NOMO-1 treated with DMSO at 0.1 percent for 48 hours (cell line): ENCODE measurements around the gene PLXNA3.
A peak's percentile ranks its signal among the peaks of the same experiment; 100 is the strongest.
"Not testable (repeated sequence)": the region's sequence is repeated elsewhere in the genome, so short reads cannot be mapped to it uniquely, and the experiment has no call there.

Source experiments
- DNase-seq: peaks from one replicate; lab custom pipeline; 2025; ENCODE audit not compliant: unreplicated experiment; lab: John Stamatoyannopoulos, UW

Gene PLXNA3

DNA sequence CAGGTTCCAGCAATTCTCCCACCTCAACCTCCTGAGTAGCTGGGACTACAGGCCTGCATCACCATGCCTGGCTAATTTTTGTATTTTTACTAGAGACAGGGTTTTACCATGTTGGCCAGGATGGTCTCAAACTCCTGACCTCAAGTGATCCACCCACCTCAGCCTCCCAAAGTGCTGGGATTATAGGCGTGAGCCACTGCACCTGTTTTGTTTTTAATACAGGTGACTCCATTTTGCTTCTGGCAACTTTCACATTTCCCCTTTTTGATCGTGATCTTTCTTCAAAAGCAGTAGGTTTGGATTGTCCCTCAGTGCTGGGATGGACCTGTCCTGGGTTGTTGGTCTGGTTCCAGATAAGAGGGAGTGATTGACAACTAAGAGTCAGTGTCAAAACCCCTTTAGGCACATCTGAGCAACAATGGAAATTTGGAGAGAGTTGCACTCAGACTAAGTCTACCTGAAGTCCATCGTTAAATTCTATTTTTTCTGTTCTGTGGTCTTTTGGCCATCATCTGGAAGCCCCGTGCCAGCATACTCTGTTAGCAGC lies 38.6 kb downstream of the PLXNA3 start:
- DNase-seq = not testable (repeated sequence)

- DNase-seq = not testable (repeated sequence)
Observed at GRCh38 chrX:154501423-154501822, 43.3 kb downstream of the PLXNA3 start.

DNA sequence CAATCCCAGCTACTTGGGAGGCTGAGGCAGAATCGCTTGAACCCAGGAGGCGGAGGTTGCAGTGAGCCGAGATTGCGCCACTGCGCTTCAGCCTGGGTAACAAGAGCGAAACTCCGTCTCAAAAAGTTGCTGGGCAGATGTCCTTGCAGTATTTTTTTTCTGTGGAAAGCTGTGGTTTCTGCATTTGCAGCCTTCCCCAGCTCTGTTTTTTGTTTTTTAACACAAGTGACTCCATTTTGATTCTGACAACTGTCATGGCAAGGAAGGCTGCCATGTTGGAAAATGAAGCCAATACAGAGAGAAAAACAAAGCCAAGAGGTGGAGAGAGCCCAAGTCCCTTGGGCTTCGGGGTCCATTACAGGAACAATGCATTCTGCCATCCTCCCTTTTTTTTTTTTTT lies 44.0 kb downstream of the PLXNA3 start:
- no peak for DNase-seq

DNA sequence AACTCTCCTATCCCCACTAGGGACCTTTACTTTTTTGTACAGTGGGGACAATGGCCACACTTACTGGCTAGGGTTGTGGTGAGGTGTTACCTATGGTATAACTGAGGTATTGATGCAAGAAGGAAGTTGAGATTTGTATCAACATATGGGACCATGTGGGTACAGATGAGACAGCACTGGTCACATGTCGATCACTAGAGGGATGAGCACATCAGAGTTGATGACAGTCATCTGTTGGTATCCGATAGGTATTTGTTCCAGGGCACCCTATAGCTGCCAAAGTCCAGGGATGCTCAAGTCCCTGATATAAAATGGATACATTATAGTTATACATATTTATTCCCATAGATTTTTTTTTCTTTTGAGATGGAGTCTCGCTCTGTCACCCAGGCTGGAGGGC lies 44.9 kb downstream of the PLXNA3 start:
- DNase-seq = no peak

DNA sequence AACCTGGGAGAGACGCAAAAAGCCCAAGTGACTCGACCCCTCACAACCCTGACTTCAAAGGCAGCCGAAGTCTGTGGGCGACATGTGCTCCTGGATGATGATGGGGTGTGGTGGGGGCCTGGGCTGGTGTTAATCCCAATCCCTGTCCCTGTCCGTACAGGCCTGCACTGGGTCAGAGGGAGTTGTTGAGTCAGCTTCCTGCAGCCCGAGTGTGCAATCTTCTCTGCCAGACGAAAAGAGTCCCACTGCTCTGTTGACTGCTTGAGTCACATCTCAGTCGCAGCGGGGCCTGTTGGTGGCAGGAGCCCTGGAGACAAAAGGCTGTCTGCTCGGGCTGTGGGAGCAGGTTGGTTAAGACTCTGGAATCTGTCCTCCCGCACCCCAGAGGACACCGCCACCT lies 47.7 kb downstream of the PLXNA3 start:
- no peak for DNase-seq

GRCh38 chrX:154506483-154507332 lies 48.6 kb downstream of the PLXNA3 start:
- DNase-seq = no peak

GRCh38 chrX:154507673-154508383 lies 49.7 kb downstream of the PLXNA3 start:
- DNase-seq = no peak

GRCh38 chrX:154508384-154508745 lies 50.3 kb downstream of the PLXNA3 start:
- DNase-seq = no peak

GRCh38 chrX:154509455-154509854 lies 51.4 kb downstream of the PLXNA3 start:
- DNase-seq = no peak

DNA sequence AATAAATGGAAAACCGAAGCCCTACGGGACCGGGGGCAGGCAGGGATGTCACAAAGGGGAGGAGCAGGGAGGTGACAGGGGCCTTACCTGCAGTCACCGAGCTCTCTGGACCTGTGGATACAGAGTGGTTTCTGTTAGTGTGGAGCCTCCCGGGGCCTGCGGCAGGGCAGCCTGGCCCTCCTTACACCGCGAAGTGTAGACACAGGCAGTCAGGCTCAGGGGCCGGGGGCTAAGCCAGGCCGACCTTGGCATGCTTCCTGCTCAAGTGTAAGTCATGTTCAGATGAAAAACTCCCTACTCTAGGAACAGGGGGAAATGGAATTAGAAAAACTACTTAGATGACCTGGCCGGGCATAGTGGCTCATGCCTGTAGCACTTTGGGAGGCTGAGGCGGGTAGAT lies 53.7 kb downstream of the PLXNA3 start:
- DNase-seq = no peak

DNA sequence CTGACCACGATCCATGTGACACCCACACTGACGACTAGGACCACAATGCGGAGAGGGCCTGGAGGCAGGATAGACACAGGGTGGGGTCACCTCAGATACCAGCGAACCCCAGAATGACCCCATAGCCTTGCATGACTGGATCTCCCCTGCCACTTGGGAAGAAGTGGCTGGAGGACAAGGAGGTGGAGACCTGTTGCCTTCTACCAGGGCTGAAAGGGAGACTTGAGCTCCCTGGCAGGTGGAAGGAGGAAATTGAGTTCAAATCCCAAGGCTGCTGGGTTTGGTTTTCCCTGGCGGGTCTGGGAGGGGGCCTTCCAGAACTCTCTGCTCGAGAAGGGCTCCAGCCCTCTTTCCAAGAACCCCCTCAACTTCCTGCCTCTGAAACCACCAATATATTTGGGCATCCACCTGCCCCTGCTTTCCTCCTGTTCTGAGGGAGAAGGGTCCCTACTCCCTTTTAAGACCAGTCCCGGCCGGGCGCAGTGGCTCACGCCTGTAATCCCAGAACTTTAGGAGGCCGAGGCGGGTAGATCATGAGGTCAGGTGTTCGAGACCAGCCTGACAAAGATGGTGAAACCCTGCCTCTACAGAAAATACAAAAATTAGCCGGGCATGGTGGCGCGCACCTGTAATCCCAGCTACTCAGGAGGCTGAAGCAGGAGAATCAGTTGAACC lies 54.9 kb downstream of the PLXNA3 start:
- DNase-seq = no peak

DNA sequence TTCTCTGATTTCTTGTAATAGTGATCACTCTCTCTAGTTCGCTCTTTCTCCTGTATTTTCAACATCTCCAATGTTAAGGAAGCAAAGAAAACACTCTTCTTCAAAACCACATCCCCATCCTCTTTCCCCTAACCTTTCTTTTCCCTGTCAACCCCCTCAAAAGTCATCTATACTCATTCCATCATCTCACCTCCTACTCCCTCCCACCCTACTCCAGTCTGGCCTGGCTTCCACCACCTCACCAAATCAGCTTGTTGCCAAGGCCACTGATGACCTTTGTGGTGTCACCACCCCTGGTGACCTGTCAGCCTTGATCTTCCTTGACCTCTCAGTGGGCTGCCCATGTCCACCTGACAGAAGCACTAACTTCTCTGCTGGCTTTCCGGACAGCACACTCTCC lies 55.6 kb downstream of the PLXNA3 start:
- DNase-seq = no peak

DNA sequence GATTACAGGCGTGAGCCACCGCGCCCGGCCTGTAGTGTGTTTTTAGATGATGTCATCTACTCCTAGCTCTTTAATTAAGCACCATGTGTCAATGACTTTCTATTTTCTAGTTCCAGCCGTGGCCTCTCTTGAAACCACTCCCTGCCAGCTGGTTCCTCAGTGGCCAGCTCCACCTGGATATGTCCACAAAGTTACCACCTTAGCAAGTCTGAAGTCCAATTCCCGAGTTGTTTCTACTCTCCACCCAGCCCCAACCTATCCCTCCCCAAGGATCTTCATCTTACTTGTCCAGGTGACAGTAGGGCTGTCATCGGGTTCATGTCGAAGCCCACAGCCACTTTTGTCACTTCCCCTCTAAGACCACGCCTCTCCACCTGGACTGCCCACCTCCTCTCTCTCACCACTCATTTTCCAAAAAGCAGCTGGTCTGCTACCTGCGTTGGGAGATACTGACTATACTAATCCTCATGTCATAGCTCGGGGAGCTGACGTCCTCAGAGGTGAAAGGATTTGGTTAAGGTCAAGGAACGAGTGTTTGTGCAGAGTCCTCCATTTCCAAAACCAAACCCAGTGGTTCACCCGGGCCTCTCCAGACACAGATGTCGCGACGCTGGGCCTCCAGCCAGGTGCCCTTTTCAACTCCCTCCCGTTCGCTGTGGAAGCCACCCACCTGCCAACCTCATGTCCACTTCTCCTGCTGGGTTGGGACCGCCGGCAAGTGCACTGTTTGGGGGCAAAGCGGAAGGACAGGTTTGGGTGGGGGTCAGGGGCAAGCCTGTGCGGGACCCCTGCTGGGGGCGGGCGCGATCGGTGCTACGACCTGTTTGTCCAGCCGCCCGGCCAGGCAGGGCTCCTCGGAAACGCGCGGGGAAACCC lies 57.2 kb downstream of the PLXNA3 start:
- no peak for DNase-seq

GRCh38 chrX:154515966-154516655 lies 58.0 kb downstream of the PLXNA3 start, which contains the start of gene FAM3A:
Gene FAM3A, minus strand, starts transcription at chrX:154516232. Its CDS starts 460 bp downstream, at chrX:154515772.
- peak; percentile 75 for DNase-seq

- DNase-seq = peak; percentile 31
Observed at GRCh38 chrX:154516656-154517100, 58.6 kb downstream of the PLXNA3 start.

- no peak for DNase-seq
Observed at GRCh38 chrX:154517101-154517781, 59.2 kb downstream of the PLXNA3 start.

- DNase-seq = no peak
Observed at GRCh38 chrX:154519389-154519788, 61.3 kb downstream of the PLXNA3 start.

GRCh38 chrX:154525606-154526490 lies 67.8 kb downstream of the PLXNA3 start:
- DNase-seq = no peak
